HL-60 (cell line): Measurements from ENCODE around the gene ABCC1.

Experiments used
- DNase-seq, 2 experiments: peaks; one replicate each; pipeline ENCODE4 v3.0.0-alpha.2; 2010 to 2020; ENCODE audit warnings: low read depth in 1 of 2, low spot score in 1 of 2
- H3K27ac ChIP-seq: fragments of 250-450 bp; sonication (Bioruptor Pico); replicated peaks from 2 replicates; pipeline ENCODE4 v1.5.1; 2020; ENCODE audit warnings: mild to moderate bottlenecking, moderate library complexity
- H3K27me3 ChIP-seq: fragments of 250-450 bp; sonication (Bioruptor Pico); 2 replicates; pipeline ENCODE4 v1.5.1; 2021; ENCODE audit warnings: mild to moderate bottlenecking, moderate library complexity; ENCODE audit not compliant: insufficient read depth, poor library complexity, severe bottlenecking
- H3K4me3 ChIP-seq: replicated peaks from 2 replicates; pipeline ENCODE4 v1.5.1; 2011; ENCODE audit warnings: mild to moderate bottlenecking, control low read depth, low read length; ENCODE audit not compliant: insufficient read depth
- GABPA ChIP-seq: IDR thresholded peaks from 2 replicates; pipeline ENCODE4 v1.6.1; 2012; ENCODE audit warnings: low read depth
- POLR2AphosphoS5 ChIP-seq: IDR thresholded peaks from 2 replicates; pipeline ENCODE4 v1.6.1; 2012; ENCODE audit warnings: low read depth
- SPI1 ChIP-seq: IDR thresholded peaks from 2 replicates; pipeline ENCODE4 v1.6.1; 2012; ENCODE audit warnings: low read depth, mild to moderate bottlenecking, borderline replicate concordance
- TF ChIP-seq, protein P1 (sequence below): IDR thresholded peaks from 2 replicates; pipeline ENCODE4 v1.6.1; 2012; ENCODE audit warnings: low read depth; ENCODE audit not compliant: insufficient replicate concordance
- TF ChIP-seq, protein P2 (sequence below): IDR thresholded peaks from one replicate; pipeline ENCODE4 v1.5.1; 2011; ENCODE audit warnings: low read length, control low read depth, inconsistent platforms; ENCODE audit not compliant: insufficient read depth

The ABCC1 gene

DNA sequence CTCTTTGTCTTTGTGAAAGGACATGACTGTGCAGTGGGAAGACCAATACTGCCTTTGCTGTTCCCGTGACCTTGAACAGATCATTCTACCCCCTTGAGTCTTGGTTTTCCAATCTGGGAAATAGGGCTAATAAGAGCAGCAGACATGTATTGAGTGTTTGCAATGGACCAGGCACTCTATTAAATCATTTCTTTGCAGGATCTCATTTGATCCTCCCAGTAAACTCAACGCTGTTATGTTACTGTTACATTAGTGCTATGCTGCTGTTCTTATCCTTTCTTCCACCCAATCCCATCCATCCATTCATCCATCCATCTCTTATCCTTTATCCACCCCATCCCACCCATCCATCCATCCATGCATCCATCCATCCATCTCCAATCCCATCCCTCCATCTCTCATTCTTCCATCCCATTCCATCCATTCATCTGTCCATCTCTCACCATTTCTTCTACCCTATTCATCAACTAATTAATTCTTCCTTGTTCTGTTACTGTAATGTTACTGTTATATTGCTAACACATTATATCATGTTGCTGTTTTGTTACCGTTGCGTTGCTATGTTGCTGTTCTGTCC is 208.8 kb downstream of the ABCC1 start:
- Histone ChIP-seq H3K27me3 (no peaks in the 10 kb centered on the region), H3K4me3 (no peak overlapping the region), H3K27ac (no peak overlapping the region)
- TF ChIP-seq, protein P1, sequence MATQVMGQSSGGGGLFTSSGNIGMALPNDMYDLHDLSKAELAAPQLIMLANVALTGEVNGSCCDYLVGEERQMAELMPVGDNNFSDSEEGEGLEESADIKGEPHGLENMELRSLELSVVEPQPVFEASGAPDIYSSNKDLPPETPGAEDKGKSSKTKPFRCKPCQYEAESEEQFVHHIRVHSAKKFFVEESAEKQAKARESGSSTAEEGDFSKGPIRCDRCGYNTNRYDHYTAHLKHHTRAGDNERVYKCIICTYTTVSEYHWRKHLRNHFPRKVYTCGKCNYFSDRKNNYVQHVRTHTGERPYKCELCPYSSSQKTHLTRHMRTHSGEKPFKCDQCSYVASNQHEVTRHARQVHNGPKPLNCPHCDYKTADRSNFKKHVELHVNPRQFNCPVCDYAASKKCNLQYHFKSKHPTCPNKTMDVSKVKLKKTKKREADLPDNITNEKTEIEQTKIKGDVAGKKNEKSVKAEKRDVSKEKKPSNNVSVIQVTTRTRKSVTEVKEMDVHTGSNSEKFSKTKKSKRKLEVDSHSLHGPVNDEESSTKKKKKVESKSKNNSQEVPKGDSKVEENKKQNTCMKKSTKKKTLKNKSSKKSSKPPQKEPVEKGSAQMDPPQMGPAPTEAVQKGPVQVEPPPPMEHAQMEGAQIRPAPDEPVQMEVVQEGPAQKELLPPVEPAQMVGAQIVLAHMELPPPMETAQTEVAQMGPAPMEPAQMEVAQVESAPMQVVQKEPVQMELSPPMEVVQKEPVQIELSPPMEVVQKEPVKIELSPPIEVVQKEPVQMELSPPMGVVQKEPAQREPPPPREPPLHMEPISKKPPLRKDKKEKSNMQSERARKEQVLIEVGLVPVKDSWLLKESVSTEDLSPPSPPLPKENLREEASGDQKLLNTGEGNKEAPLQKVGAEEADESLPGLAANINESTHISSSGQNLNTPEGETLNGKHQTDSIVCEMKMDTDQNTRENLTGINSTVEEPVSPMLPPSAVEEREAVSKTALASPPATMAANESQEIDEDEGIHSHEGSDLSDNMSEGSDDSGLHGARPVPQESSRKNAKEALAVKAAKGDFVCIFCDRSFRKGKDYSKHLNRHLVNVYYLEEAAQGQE: no peak
- TF ChIP-seq SPI1 (no peak), POLR2AphosphoS5 (no peak), GABPA (no peak)
- TF ChIP-seq, protein P2, sequence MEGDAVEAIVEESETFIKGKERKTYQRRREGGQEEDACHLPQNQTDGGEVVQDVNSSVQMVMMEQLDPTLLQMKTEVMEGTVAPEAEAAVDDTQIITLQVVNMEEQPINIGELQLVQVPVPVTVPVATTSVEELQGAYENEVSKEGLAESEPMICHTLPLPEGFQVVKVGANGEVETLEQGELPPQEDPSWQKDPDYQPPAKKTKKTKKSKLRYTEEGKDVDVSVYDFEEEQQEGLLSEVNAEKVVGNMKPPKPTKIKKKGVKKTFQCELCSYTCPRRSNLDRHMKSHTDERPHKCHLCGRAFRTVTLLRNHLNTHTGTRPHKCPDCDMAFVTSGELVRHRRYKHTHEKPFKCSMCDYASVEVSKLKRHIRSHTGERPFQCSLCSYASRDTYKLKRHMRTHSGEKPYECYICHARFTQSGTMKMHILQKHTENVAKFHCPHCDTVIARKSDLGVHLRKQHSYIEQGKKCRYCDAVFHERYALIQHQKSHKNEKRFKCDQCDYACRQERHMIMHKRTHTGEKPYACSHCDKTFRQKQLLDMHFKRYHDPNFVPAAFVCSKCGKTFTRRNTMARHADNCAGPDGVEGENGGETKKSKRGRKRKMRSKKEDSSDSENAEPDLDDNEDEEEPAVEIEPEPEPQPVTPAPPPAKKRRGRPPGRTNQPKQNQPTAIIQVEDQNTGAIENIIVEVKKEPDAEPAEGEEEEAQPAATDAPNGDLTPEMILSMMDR: no peak
- no peak for DNase-seq

DNA sequence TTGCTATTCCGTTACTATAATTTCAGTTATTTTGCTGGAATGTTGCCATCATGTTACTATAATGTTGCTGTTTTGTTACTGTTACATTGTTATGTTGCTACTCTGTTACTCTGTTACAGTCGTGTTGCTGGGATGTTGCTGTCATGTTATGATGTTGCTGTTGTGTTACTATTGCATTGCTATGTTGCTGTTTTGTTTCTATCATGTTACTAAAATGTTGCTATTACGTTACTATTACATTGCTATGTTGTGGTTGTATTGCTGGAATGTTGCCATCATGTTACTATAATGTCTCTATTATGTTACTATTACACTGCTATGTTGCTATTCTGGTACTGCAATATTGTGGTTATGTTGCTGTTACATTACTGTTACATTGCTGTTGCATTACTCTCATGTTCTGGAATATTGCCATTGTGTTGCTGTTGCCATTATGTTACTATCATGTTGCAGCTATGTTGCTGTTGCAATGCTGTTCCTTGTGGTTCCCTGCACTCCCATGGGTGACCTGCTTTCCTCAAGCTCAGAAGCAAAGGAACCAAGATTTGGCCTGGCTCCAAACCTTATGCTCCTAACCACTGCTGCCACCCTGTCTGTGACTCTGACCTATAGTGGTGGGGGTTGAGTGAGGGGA is 209.4 kb downstream of the ABCC1 start:
- Histone ChIP-seq H3K27ac (no peak overlapping the region), H3K4me3 (no peak overlapping the region), H3K27me3 (no peaks in the 10 kb centered on the region)
- DNase-seq: no peak
- TF ChIP-seq POLR2AphosphoS5 (no peak), GABPA (no peak), SPI1 (no peak)
- TF ChIP-seq, protein P2: no peak
- TF ChIP-seq, protein P1: no peak

DNA sequence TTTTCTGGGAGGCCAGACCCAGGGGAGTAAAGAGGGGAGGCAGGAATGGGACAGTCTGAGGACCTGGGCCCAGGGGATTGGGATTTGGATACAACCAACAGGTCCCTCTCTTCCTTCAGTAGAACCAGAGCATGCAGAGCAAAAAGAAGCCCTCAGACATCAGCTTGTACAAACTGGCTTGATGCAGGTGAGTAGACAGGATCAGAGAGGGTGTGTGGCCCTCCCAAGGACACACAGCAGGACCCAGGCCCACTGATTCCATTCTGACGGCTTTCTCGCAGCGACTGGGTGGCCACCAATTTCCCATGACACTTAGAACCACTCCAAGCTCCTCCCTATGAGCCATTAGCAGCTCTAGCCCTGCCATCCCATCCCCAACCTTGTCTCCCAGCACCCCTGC is 210.2 kb downstream of the ABCC1 start:
- no peaks in the 10 kb centered on the region for H3K27me3 ChIP-seq
- no peak overlapping the region for H3K27ac ChIP-seq
- DNase-seq: no peak
- no peak overlapping the region for H3K4me3 ChIP-seq
- TF ChIP-seq GABPA: no peak
- TF ChIP-seq SPI1: no peak
- TF ChIP-seq, protein P2: no peak
- TF ChIP-seq POLR2AphosphoS5: no peak
- TF ChIP-seq, protein P1: no peak
